ENCODE data around the gene GPC6.

Gene GPC6

DNA sequence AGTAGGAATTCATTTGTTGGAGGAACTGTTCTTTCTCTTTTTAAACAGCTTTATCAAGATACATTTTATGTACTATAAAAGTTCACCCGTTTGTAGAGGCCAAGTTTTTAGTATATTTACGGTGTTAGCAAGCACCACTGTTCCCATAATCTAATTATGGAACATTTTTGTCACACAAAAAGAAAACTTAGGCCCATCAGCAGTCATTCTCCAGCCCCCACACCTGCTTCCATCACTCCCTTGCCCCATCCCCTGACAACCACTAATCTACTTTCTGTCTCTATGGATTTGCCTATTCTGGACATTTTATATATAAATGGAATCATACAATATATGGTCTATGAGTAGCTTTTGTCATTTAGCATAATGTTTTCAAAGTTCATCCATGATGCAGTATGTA is 787.9 kb downstream of the GPC6 start:
- no peak for DNase-seq

DNA sequence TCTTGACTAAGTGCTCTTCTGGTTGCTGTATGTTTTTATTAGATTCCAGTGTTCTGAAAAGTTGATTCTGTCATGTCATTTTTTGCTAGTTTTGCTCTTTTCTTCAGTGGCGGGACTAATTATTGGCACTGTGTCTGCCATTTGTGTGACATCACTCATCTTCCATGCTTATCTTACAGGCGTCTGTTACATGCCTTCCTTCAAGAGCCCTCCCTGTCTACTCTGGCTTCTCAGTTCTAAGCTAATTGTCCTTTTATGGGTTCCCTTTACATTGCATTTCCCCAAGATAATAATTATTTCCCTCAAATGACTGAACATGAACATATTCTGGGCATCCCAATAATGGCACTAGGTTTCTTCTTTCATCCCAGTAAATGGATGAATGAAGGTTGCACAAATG is 793.8 kb downstream of the GPC6 start:
- DNase-seq, result no peak

DNA sequence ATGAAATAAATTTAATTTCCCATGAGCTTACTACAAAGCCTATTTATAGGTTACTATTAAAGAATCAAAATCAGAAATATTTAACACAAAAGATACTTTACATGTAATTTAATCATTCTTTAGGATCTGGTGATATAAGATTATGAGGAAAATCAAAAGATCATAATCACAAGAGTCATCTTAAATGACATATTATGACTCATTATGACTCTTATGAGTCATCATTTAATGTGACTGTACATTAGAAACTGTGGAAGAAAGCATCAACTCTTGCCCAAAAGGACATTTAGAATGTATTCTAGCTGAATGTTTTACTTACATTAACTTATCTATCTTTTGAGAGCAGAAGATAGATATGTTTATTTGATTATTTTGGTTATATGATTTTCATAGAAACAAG is 794.2 kb downstream of the GPC6 start:
- no peak for DNase-seq

GRCh38 chr13:94028234-94028633 is 801.6 kb downstream of the GPC6 start:
- DNase-seq, result no peak

GRCh38 chr13:94028650-94029049 is 802.0 kb downstream of the GPC6 start:
- no peak for DNase-seq

- DNase-seq, result no peak
These were observed 804.0 kb downstream of the GPC6 start for GRCh38 chr13:94030415-94031119.

DNA sequence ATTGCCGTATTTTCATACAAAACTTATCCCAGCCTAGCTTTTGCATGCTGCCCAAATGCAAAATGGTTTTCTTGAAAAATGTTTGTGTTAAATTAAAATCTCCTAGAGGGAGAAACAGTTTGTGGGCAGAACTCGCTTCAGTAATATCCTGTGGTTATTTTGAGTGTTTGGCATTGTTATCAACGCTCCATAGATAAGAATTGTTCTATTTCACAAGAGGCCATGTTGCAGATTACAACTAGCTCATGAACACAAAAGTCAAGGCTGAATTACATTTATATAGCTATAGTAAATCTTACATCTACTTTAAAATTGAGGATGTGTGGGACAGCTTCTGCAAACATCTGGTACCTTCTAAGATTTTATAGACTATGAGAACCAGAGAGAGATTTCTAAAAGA is 805.0 kb downstream of the GPC6 start:
- DNase-seq, result no peak

GRCh38 chr13:94033098-94033497 is 806.5 kb downstream of the GPC6 start:
- DNase-seq, result no peak

DNA sequence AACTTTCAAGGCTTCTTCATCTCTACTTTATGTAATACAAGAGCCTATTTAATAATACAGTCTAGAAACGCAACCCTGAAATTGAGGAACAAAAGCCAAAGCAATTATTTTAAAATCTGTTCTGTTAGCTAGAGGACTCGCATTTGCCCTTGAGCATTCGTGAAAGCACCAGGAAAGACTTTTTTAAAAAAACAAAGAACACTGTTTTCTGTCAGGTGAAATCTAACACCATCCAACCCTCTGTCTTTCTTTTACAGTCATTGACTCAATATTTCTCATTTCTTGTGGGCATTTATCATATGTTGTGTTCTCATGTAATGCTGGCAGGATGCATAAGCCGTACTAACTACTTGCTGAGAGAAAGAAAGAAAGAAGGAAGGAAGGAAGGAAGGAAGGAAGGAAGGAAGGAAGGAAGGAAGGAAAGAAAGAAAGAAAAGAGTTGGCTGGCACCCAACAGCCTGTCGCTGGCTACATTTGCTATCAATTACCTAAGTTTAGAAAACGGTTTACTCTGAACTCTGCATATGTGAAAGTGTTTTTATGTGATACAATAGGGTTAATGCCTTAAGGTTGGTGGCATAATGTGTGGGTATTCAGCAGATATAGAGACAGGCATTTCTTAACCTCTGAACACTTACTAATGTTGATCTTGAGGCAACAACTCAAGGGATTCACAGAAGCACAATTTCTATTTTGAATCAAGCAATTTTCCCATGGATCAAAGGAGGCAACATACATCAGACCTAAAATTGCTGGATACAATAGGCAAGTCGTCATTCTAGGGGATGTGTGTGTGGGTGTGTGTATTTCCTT is 807.4 kb downstream of the GPC6 start:
- DNase-seq, result no peak

GRCh38 chr13:94050039-94050438 is 823.4 kb downstream of the GPC6 start:
- no peak for DNase-seq

DNA sequence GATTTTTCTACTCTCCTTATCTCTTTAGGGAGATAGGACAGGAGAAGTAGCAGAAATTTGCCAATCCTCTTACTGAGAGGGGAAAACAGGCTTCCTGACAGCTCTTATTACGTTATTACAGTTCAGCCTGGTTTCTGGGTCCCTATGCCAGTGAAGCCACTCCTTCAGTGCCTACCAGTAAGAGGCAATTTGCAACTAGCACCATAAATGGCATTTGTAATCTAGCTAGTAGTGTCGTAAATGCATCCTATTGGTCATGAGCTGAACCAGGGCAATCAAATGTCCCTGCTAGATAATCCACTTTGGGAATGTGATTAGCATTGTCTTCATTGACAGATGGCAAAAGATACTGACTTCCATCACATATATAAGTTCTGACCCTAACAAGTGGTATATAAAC is 824.1 kb downstream of the GPC6 start:
- DNase-seq, result no peak

GRCh38 chr13:94053986-94054593 is 827.5 kb downstream of the GPC6 start:
- DNase-seq, result no peak

DNA sequence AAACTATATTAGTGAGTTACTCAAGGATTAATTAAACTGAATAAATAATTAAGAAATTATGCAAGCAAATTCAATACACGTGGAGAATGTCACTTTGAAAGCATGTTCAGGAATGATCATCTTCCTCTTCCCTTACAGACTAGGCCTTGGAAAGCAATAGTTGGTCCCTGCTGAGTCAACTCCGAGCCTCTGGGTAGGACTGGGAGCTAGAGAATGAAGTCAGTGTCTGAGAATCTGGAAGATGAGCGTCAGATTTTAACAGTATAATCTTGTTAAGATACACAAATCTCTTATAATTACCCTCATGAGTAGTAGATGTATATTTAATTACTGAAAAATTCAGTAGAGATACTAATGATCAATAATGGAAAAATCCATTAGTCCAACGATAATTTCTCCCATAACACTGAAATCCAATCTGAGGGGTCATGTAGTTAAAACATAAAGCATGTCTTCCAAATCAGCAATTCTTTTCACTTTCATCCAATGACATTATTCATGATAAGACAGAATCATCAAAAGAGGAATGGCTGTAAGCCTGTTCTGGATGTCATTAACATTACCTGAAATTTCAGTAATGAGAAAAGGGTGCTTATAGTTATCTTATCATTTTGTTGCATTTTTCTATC is 829.9 kb downstream of the GPC6 start:
- no peak for DNase-seq

GRCh38 chr13:94057618-94058186 is 831.1 kb downstream of the GPC6 start:
- DNase-seq, result no peak

- DNase-seq, result no peak
These were observed 832.3 kb downstream of the GPC6 start for GRCh38 chr13:94058821-94059360.

DNA sequence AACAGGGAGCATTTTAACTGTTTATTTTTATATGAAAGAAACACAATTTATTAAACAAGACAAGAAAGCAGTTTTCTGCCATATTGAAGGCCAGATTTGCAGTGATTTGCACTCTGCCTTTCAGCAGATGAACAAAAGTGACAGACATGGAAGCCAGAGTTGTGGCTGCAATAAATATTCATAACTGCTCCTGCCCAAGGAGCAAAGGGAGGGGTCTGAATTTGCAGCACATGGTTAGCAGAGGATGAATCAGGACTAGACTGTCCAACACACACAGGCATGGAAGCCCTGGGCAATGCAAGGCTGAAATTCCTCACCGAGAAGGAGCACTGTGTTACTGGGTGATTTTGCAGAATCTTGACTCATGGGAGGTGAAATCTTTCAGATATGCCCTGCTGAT is 834.7 kb downstream of the GPC6 start:
- no peak for DNase-seq

- no peak for DNase-seq
These were observed 836.5 kb downstream of the GPC6 start for GRCh38 chr13:94063096-94063495.

DNA sequence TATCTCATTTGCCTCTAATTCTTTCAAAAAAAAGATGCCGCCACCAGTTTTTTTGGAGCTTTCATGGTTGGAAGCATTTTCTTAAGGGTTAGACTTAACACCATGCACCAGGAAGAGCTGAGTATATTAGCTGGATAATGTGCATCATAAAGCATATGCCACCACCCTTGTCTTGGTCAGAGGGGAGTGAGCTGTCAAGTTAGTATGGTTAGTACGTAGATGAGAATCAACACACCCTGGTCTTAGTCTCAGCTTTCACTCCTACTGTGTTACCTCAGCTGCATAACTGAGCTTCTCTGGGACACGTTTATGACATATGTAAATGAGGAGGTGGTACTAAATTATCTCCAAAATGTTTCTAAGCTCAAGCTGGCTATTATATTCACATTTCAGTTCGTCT is 837.2 kb downstream of the GPC6 start:
- no peak for DNase-seq

DNA sequence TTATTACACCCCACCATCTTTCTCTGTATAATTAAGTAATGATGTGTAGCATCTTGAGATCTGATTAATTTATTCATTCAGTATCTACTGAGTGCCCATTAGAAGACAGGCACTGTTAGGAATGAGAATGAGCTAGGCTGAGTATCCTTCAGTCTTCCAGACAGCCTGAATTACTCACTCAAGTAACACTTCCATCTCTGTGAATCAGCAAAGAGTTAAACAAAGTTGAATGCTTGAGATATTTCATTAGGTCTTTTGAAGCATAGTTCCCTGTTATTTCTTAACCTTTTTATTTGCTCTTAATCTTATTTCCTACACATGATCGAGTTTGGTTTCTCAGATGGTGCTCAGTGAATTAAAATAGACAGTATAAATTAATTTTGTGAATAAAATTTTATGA is 839.1 kb downstream of the GPC6 start:
- no peak for DNase-seq

- DNase-seq, result no peak
These were observed 846.6 kb downstream of the GPC6 start for GRCh38 chr13:94073007-94073744.

DNA sequence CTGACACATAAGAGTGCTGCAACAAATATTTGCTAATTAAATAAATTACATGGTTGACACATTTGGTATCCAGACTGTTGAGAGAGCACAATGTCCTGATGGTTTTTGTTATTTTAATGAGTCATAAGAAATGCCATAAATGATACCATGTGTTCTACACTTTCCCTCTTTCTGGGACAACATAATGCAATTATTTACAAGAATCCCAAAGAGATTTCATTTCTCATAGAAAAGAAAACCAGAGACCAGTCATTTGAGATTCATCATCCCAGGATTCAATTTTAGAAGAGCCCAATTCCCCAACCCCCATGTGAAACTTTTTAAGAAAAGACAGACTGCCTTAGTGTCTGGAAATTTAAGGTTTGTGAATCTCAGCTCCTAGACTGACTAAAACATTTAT is 853.3 kb downstream of the GPC6 start:
- no peak for DNase-seq

GRCh38 chr13:94080527-94080926 is 853.9 kb downstream of the GPC6 start:
- DNase-seq, result no peak
